BLaER1 treated with 17β-estradiol and CSF1 and Interleukin-3, amounts not matched to agents 10 nM and 100 nM (cell line): ENCODE measurements around the gene CLINT1.
"Not testable (repeated sequence)": the region's sequence is repeated elsewhere in the genome, so short reads cannot be mapped to it uniquely, and the experiment has no call there.

Experiments used
- H3K27ac ChIP-seq, 11 experiments: shearing (Covaris generic); formaldehyde crosslinking; 2 replicates each; pipeline ENCODE4 v1.8.1; 2022
- H3K27me3 ChIP-seq, 11 experiments: shearing (Covaris generic); formaldehyde crosslinking; 2 replicates each; pipeline ENCODE4 v1.8.1; 2022
- H3K36me3 ChIP-seq, 11 experiments: shearing (Covaris generic); formaldehyde crosslinking; 2 replicates each; pipeline ENCODE4 v1.8.1; 2022
- H3K4me1 ChIP-seq, 10 experiments: shearing (Covaris generic); formaldehyde crosslinking; 2 replicates each; pipeline ENCODE4 v1.8.1; 2022
- H3K4me2 ChIP-seq, 11 experiments: shearing (Covaris generic); formaldehyde crosslinking; 2 replicates each; pipeline ENCODE4 v1.8.1; 2022
- H3K4me3 ChIP-seq, 10 experiments: shearing (Covaris generic); formaldehyde crosslinking; 2 replicates each; pipeline ENCODE4 v1.8.1; 2022
- H3K9ac ChIP-seq, 11 experiments: shearing (Covaris generic); formaldehyde crosslinking; 2 replicates each; pipeline ENCODE4 v1.8.1; 2022
- H3K9me3 ChIP-seq, 11 experiments: shearing (Covaris generic); formaldehyde crosslinking; replicated peaks in 1 of 11; 2 replicates each; pipeline ENCODE4 v1.8.1; 2022
- H4K20me1 ChIP-seq, 11 experiments: shearing (Covaris generic); formaldehyde crosslinking; 2 replicates each; pipeline ENCODE4 v1.8.1; 2022
- Cebpa-rat ChIP-seq, 11 experiments: shearing (Covaris generic); IDR thresholded peaks; 2 replicates each; pipeline ENCODE4 v1.8.1; 2022

Gene CLINT1

DNA sequence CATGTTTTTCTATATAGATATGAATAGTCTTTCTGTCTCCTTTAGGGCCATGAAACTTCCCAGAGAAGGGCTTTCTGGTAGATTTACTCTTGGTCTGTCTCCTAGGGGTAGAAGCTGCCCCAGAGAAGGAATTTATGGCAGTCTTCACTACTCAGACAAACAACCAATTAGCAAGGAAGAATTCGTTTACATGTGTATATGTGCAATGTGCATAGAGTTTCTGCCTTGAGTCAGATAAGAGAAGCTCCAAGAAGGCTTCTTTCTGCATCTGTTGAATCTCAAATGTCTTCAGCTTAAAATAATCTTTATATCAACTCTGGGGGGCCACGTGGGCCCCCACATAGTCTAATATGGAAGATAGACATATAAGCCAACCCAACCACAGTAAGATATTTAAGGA is 7.6 kb upstream of the CLINT1 start:
- Histone ChIP-seq H3K9me3 (peaks cover 7 to 17% (median 13%) of the 10 kb centered on the region in 11 experiments; a peak in 19 of 22 replicates), H3K27ac (no peak overlapping the region), H3K9ac (no peak overlapping the region), H3K4me2 (no peak overlapping the region), H4K20me1 (no peaks in the 10 kb centered on the region), H3K4me1 (peaks cover 12 to 21% (median 18%) of the 10 kb centered on the region in 10 experiments), H3K4me3 (no peak overlapping the region), H3K36me3 (no peaks in the 10 kb centered on the region), H3K27me3 (no peaks in the 10 kb centered on the region)
- no peak for TF ChIP-seq Cebpa-rat (IDR thresholded peaks at IDR 0.05)

DNA sequence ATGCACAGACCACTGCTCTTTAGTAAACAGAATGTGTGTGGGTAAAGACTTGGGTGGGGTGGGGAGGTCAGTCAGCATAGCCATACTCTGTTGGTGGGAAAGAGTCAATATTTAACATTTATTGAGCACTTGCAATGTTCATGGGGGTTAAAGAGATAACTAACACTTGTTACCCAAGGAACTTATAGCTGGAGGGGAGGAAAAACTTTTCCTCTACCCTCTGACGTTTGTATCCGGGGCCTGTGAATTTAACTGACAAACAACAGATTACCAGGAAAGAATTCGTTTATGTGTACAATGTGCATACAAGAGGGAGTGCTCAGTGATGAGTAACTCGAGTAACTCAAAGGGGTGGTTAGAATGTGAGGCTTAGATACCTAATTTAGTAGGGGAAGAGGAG is 6.8 kb upstream of the CLINT1 start:
- Histone ChIP-seq H3K27me3 (no peaks in the 10 kb centered on the region), H3K9me3 (peaks cover 7 to 17% (median 13%) of the 10 kb centered on the region in 11 experiments; a peak in 19 of 22 replicates), H3K4me2 (no peak overlapping the region), H3K4me1 (peaks cover 6 to 28% (median 22%) of the 10 kb centered on the region in 10 experiments), H3K27ac (no peak overlapping the region), H3K9ac (no peak overlapping the region), H4K20me1 (no peaks in the 10 kb centered on the region), H3K36me3 (no peaks in the 10 kb centered on the region), H3K4me3 (no peak overlapping the region)
- TF ChIP-seq Cebpa-rat (IDR thresholded peaks at IDR 0.05): no peak

DNA sequence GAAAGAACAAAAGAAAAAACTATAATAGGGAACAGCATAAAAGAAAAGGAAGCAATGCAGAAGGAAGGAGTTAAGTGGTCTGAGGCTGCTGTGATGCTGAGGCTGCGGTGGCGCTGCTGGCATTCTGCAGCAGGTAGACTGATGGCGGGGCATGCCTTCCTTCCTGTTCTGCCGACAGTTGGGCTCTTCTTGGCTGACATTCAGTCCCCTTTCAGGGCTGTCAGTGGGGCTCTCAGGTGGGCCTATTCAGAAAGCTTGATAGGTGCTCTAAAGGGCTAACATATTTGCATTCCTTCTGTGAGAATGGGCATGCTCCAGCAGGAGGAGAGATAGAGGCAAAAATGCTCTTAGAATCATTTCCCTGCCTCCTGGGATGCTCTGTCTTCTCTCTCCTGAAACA is 5.1 kb upstream of the CLINT1 start:
- Histone ChIP-seq H3K36me3 (no peaks in the 10 kb centered on the region), H3K27me3 (no peaks in the 10 kb centered on the region), H3K4me2 (peak overlapping the region in 2 of 11 experiments; percentile 1 to 4; a peak in 1 of 22 replicates), H3K27ac (no peak overlapping the region), H3K9ac (no peak overlapping the region), H4K20me1 (no peaks in the 10 kb centered on the region), H3K4me1 (peaks cover 6 to 30% (median 24%) of the 10 kb centered on the region in 10 experiments; a peak in 17 of 20 replicates), H3K9me3 (peaks cover 0 to 6% (median 5%) of the 10 kb centered on the region in 11 experiments; a peak in 16 of 22 replicates), H3K4me3 (no peak overlapping the region)
- no peak for TF ChIP-seq Cebpa-rat (IDR thresholded peaks at IDR 0.05)

DNA sequence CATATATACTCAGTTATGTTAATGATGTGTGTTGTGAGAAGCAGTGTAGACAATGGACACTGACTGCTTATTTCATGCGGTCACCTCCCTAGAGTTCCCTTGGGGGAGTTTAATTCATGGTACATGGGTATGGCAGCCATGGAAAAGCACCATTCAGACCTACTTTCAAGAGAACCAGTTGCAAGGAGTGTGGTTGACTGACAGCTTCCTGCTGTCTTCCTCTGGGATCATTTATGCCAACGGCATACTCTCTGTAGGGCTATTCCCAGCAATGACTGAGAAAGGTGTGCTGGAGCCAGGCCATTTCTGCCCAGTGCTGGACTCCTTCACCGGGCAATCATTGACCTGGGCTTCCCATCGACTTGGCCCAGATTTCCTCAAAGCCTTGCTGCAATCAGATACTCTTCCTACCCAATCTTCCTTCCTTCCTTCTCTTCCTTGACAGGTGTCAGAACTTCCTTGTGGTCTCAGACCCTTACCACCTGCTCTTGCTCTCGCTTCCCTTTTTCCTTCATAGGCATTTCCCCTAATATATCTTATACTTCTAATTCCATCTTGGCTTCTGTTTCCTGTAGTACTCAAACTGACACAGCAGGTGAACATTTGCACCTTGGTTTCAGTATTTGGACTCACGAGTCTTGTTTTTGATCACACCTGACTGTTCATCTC is 3.4 kb upstream of the CLINT1 start:
- no peak overlapping the region for H3K27ac ChIP-seq
- H3K27me3 ChIP-seq: no peaks in the 10 kb centered on the region
- peaks cover 8 to 26% (median 23%) of the 10 kb centered on the region in 10 experiments for H3K4me1 ChIP-seq
- H3K4me3 ChIP-seq: no peak overlapping the region
- peaks cover 2 to 14% (median 4%) of the 10 kb centered on the region in 11 experiments; a peak in 17 of 22 replicates for H4K20me1 ChIP-seq
- no peaks in the 10 kb centered on the region for H3K9me3 ChIP-seq
- peak overlapping the region; percentile 0 to 79 (median 67); a peak in 18 of 22 replicates for H3K4me2 ChIP-seq
- no peak overlapping the region for H3K9ac ChIP-seq
- no peaks in the 10 kb centered on the region for H3K36me3 ChIP-seq
- peak in 1 of 11 experiments; percentile 25; a peak in 1 of 22 replicates for TF ChIP-seq Cebpa-rat (IDR thresholded peaks at IDR 0.05)

DNA sequence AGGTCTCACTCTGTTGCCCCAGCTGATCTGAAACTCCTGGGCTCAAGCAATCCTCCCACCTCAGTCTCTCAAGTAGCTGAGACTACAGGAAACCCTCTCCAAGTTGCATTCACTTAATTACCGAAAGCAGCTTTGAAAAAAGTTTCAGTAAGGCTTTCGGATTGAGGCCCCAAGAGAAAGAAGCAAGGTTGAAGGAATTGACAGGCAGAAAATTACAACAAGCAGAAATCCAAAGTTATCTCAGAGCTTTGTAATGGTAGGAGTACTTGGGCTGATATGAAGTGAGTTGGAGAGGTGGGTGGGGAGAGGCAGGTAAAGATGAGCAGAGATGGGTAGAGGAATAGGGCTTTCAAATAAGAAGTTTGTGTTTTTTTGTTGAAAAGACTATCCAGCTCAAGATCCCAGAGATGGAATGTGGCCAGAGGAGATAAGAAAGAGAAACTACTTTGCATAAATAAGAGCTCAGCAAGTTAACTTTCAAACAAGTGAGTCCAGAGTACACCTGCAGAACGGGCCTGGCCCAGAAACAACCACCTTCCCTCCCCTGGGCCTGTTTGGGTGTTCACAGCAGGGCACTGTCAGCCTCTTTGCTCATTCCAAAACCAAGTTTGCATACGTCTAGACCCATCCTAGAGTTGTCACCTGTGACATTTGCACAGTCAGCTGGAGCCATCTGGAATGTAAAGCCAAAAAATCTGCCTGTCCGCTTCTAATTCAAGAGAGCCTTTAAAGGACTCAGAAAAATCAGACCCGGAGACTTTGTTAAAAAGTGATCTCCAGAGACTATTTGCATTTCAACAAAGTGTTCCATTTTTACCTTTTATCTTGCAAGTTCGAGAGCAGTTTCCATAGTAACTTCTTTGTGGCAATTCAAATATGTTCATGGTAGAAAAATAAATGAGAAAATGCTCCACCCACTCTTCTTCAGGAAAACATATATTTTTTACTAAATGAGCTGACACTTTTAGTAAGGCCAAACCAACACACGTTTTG is 2.2 kb upstream of the CLINT1 start:
- TF ChIP-seq Cebpa-rat (IDR thresholded peaks at IDR 0.05): no peak
- H3K27ac ChIP-seq: no peak overlapping the region
- no peaks in the 10 kb centered on the region for H3K9me3 ChIP-seq
- peak overlapping the region in 7 of 11 experiments; percentile 31 to 79 (median 71); a peak in 13 of 22 replicates for H3K4me2 ChIP-seq
- H4K20me1 ChIP-seq: peaks cover 13 to 26% (median 15%) of the 10 kb centered on the region in 11 experiments; a peak in 20 of 22 replicates
- peaks cover 0 to 8% (median 7%) of the 10 kb centered on the region in 11 experiments; a peak in 8 of 22 replicates for H3K36me3 ChIP-seq
- H3K27me3 ChIP-seq: no peaks in the 10 kb centered on the region
- H3K9ac ChIP-seq: no peak overlapping the region
- peaks cover 19 to 37% (median 34%) of the 10 kb centered on the region in 10 experiments for H3K4me1 ChIP-seq
- H3K4me3 ChIP-seq: no peak overlapping the region

DNA sequence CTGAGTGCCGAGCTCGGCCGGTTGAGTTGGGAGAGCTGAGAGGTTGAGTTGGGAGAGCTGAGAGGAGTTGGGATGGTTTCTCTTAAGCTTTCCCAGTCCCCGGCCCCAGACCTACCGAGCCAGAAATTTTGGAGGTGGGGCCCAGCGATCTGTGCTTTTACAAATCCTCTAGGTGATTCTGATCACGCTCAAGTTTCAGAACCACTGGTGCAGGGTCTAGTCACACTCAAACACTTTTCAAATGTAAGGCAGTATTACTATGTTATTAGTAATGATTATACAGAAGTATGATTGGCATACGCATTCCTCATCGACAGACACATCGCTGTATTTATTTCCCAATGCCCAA is 256 bp upstream of the CLINT1 start:
- peak overlapping the region; percentile 78 to 99 (median 94) for H3K4me3 ChIP-seq
- H3K27ac ChIP-seq: peak overlapping the region; percentile 88 to 95 (median 93); a peak in 20 of 22 replicates
- H4K20me1 ChIP-seq: peaks cover 33 to 46% (median 35%) of the 10 kb centered on the region in 11 experiments
- peaks cover 2 to 27% (median 18%) of the 10 kb centered on the region in 11 experiments; a peak in 18 of 22 replicates for H3K36me3 ChIP-seq
- H3K9ac ChIP-seq: peak overlapping the region; percentile 87 to 95 (median 93)
- peak overlapping the region; percentile 61 to 95 (median 86); a peak in 19 of 22 replicates for H3K4me2 ChIP-seq
- no peaks in the 10 kb centered on the region for H3K9me3 ChIP-seq
- H3K4me1 ChIP-seq: peaks cover 34 to 56% (median 53%) of the 10 kb centered on the region in 10 experiments
- H3K27me3 ChIP-seq: no peaks in the 10 kb centered on the region
- TF ChIP-seq Cebpa-rat (IDR thresholded peaks at IDR 0.05): no peak

DNA sequence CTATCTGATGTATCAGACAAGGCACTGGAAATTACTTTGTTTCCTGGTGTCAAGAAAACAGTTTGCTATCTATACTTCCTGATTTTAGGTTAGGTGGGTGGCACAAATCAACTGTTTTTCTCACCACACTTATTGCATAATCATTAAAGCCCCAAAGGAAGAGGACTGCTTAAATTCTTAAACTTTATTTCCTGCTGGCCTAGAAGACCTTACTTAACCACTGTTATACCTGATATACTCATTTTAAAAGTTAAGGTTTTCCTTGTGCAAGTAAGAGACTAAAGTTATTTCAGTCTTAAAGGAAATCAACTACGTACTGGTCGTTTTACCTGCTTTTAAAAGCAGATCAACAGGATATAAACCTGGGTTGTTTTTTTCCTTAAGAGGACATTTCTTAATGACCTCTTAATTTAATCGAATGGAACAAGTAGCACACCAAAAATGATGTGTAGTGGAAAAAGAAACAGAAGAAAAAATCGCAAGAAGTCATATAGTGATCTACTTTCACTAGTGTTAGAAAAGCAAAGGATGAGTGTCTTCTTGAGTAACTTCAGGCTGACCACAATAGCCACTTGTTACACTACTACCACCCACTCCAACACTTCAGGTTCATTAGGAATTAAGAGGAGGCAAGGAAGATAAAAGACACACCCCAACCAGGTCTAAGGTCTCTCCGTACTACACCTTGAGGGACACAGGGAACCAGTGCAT is 974 bp downstream of the CLINT1 start:
- TF ChIP-seq Cebpa-rat (IDR thresholded peaks at IDR 0.05): peak in 7 of 11 experiments; percentile 38 to 89 (median 61); a peak in 10 of 22 replicates
- Histone ChIP-seq H3K27ac (peak overlapping the region; percentile 88 to 95 (median 93)), H3K36me3 (peaks cover 11 to 39% (median 28%) of the 10 kb centered on the region in 11 experiments; a peak in 20 of 22 replicates), H4K20me1 (peaks cover 45 to 58% (median 47%) of the 10 kb centered on the region in 11 experiments), H3K27me3 (no peaks in the 10 kb centered on the region), H3K9ac (peak overlapping the region; percentile 87 to 95 (median 93)), H3K9me3 (no peaks in the 10 kb centered on the region), H3K4me2 (peak overlapping the region; percentile 79 to 95 (median 86)), H3K4me3 (peak overlapping the region; percentile 78 to 99 (median 94)), H3K4me1 (peaks cover 34 to 59% (median 55%) of the 10 kb centered on the region in 10 experiments)

DNA sequence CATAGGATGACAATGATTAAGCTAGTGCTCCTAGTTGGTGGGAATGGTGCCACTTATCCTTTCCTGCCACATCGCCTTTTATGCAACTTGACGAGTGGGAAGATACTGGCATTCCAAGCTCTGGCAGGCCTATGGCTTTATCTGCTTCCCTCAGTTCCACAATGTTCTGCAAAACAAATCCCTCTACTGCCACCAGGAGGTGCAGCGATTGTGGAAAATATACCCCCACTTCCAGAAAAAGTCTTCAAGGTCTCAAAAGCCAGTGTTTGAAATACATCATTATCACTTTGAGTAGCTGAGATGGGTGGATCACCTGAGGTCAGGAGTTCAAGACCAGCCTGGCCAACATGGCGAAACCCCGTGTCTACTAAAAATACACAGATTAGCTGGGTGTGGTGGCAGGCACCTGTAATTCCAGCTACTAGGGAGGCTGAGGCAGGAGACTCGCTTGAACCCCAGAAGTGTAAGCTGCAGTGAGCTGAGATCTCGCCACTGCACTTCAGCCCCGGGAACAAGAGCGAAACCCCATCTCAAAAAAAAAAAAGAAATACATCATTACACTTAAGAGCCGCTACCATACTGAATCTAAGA is 3.4 kb downstream of the CLINT1 start:
- H3K4me3 ChIP-seq: no peak overlapping the region
- H3K27me3 ChIP-seq: no peaks in the 10 kb centered on the region
- peaks cover 68 to 83% (median 72%) of the 10 kb centered on the region in 11 experiments for H4K20me1 ChIP-seq
- TF ChIP-seq Cebpa-rat (IDR thresholded peaks at IDR 0.05): no peak
- H3K36me3 ChIP-seq: peaks cover 12 to 60% (median 42%) of the 10 kb centered on the region in 11 experiments; a peak in 21 of 22 replicates
- peak overlapping the region; percentile 2 to 95 (median 83); a peak in 19 of 22 replicates for H3K4me2 ChIP-seq
- H3K27ac ChIP-seq: no peak overlapping the region
- H3K4me1 ChIP-seq: peaks cover 23 to 46% (median 35%) of the 10 kb centered on the region in 10 experiments
- no peak overlapping the region for H3K9ac ChIP-seq
- 0 out of 22 replicates have a peak, but pooled peaks cover 0 to 5% (median 0%) of the 10 kb centered on the region in 11 experiments for H3K9me3 ChIP-seq

DNA sequence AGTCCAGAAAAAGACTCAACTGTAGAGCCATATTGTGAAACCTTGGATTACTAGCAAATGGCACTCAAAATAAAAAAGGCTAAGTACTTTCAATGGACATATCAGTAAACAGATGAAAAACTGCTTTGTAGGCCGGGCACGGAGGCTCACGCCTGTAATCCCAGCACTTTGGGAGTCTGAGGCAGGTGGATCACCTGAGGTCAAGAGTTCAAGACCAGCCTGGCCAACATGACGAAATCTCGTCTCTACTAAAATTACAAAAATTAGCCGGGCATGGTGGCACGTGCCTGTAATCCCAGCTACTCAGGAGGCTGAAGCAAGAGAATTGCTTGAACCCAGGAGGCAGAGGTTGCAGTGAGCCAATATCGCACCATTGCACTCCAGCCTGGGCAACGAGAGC is 5.6 kb downstream of the CLINT1 start:
- not testable (repeated sequence) for H3K27ac ChIP-seq, H3K4me3 ChIP-seq, H3K9ac ChIP-seq, H3K27me3 ChIP-seq, H3K4me2 ChIP-seq
- peaks cover 83 to 100% (median 93%) of the 10 kb centered on the region in 11 experiments for H4K20me1 ChIP-seq
- peaks cover 23 to 46% (median 36%) of the 10 kb centered on the region in 10 experiments for H3K4me1 ChIP-seq
- peaks cover 0 to 20% (median 12%) of the 10 kb centered on the region in 11 experiments; a peak in 18 of 22 replicates for H3K9me3 ChIP-seq
- H3K36me3 ChIP-seq: peaks cover 32 to 81% (median 61%) of the 10 kb centered on the region in 11 experiments
